ENCODE data around the gene MRPS15. TPM values are rescaled to one million over a fixed set of nuclear protein-coding genes. Genes with fewer than 3 reads are reported as not detected.

Gene MRPS15
- total and polyA plus RNA-seq, 12 donors: 86.1 to 505 (median 108) TPM

DNA sequence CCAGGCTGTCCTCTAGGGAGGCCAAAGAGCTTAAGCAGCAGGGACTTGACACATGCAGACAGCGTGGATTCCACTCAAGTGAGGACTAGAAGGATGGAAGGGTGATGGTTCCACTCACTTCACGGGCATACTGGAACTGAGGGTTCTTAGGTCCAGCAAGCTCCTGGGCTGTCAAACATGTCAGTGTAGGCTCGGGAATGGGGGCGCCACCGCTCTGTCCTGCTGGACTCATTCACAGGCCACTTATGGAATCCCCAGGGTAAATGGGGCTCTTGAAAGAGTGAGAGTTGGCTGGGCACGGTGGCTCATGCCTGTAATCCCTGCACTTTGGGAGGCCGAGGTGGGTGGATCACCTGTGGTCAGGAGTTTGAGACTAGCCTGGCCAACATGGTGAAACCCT, 46.2 kb upstream of the MRPS15 start:
- WGBS, 2 donors: 82 to 87% methylated on average over 7 of the region's 7 CpGs
- DNase-seq: no peak
- no peak overlapping the region for H3K27ac ChIP-seq
- H3K4me1 ChIP-seq: no peaks in the 10 kb centered on the region
- no peak overlapping the region for H3K4me3 ChIP-seq
- H3K36me3 ChIP-seq: no peaks in the 10 kb centered on the region
- no peaks in the 10 kb centered on the region for H3K9me3 ChIP-seq
- H3K27me3 ChIP-seq: peaks cover 0 to 81% (median 32%) of the 10 kb centered on the region in 7 donors
- TF ChIP-seq, protein P1, sequence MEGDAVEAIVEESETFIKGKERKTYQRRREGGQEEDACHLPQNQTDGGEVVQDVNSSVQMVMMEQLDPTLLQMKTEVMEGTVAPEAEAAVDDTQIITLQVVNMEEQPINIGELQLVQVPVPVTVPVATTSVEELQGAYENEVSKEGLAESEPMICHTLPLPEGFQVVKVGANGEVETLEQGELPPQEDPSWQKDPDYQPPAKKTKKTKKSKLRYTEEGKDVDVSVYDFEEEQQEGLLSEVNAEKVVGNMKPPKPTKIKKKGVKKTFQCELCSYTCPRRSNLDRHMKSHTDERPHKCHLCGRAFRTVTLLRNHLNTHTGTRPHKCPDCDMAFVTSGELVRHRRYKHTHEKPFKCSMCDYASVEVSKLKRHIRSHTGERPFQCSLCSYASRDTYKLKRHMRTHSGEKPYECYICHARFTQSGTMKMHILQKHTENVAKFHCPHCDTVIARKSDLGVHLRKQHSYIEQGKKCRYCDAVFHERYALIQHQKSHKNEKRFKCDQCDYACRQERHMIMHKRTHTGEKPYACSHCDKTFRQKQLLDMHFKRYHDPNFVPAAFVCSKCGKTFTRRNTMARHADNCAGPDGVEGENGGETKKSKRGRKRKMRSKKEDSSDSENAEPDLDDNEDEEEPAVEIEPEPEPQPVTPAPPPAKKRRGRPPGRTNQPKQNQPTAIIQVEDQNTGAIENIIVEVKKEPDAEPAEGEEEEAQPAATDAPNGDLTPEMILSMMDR (IDR thresholded peaks at IDR 0.05): no peak
- no peak for ATAC-seq
- intact Hi-C loops (cut with DNase I): no loop called here

DNA sequence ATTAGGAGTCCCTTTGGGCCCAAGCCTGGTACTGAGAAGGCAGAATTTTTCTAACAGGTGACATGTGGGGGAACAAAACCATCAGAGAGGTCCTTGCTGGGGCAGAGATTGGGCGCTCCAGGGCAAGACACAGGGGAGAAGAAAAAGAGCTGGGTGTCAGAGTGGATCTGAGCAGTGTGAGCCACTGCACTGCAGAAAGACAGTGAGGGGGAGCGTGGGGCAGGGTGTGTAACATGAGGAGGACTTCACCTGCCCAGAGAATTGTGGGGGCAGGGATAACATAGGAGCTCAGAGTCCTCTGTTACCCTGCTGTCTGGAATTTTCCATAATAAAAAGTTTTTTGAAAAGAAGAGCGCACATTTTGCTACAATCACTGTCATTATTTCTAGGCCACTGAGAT, 44.1 kb upstream of the MRPS15 start:
- H3K36me3 ChIP-seq: no peaks in the 10 kb centered on the region
- H3K27me3 ChIP-seq: peaks cover 0 to 83% (median 39%) of the 10 kb centered on the region in 7 donors
- H3K4me1 ChIP-seq: no peaks in the 10 kb centered on the region
- 79 to 82% methylated on average over 3 of the region's 3 CpGs for WGBS, 2 donors
- DNase-seq: no peak
- no peak overlapping the region for H3K4me3 ChIP-seq
- H3K27ac ChIP-seq: no peak overlapping the region
- TF ChIP-seq, protein P1 (IDR thresholded peaks at IDR 0.05): no peak
- intact Hi-C loops (cut with DNase I): no loop called here
- no peaks in the 10 kb centered on the region for H3K9me3 ChIP-seq
- no peak for ATAC-seq

DNA sequence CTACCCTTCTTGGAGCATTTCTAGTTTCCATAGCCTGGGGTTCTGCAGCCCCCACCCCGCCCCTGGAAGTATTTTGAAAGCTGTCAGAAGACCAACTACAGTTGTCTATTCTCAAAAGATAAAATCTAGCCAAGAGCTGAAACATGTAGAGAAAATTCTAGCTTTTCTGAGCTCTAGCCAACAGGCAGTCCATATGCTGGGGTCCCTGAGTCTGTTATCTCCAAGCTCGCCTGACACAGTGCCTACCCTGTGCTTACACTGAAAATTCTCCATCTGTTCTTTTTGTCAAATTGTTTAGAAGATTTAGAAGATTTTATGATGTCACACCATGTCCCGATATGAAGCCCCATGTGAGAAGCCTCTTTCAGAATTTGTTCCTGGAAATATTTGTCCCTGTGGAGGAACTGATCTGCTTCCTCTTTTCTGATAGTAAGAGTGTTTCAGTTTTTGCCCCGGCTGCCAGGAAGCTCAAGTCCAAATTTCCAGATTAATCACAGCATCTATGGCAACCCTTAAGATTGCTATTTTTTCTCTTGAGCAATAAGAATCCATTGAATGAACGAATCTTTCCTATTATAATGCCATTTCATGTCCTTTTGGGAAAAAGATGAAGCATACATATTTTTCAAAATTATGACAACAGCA, 42.2 kb upstream of the MRPS15 start:
- intact Hi-C loops (cut with DNase I): no loop called here
- TF ChIP-seq, protein P1 (IDR thresholded peaks at IDR 0.05): no peak
- Histone ChIP-seq H3K9me3 (no peaks in the 10 kb centered on the region), H3K4me3 (no peak overlapping the region), H3K27me3 (peaks cover 0 to 81% (median 46%) of the 10 kb centered on the region in 7 donors), H3K4me1 (no peaks in the 10 kb centered on the region), H3K27ac (no peak overlapping the region), H3K36me3 (no peaks in the 10 kb centered on the region)
- DNase-seq (no peak), ATAC-seq (no peak)
- WGBS, 2 donors: 50% methylated on average over 5 of the region's 5 CpGs

DNA sequence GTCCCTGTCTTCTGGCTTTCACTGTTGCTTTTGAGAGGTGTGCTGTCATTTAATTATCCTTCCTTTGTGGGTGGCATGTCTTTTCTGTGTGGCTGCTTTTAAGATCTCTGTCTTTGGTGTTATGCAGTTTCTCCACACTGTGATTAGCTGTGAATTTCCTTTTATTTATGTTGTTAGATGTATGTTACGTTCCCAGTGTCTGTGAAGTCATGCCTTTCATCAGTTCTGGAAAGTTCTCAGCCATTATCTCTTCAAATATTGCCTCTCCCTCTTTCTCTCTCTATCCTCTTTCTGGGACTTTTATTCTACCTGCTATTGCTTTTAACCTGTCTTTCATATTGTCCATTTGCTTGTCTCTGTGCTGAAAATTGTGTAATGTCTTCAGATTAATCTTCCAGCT, 39.5 kb upstream of the MRPS15 start:
- 48 to 52% methylated on average over 1 of the region's 1 CpG for WGBS, 2 donors
- TF ChIP-seq, protein P1 (IDR thresholded peaks at IDR 0.05): no peak

More for the DNA sequence above, 39.5 kb upstream of the MRPS15 start:
- Histone ChIP-seq H3K4me1 (no peaks in the 10 kb centered on the region), H3K27me3 (peaks cover 0 to 69% (median 51%) of the 10 kb centered on the region in 7 donors), H3K4me3 (no peak overlapping the region), H3K9me3 (no peaks in the 10 kb centered on the region), H3K27ac (no peak overlapping the region), H3K36me3 (no peaks in the 10 kb centered on the region)
- DNase-seq (no peak), ATAC-seq (no peak)
- intact Hi-C loops (cut with DNase I): no loop called here

Data from heart right ventricle (tissue), 16 donors.